Measurements from ENCODE around the gene SYTL3. TPM values are rescaled to one million over a fixed set of nuclear protein-coding genes. Genes with fewer than 3 reads are reported as not detected.
A peak's percentile ranks its signal among the peaks of the same experiment; 100 is the strongest.
"Not testable (repeated sequence)": the region's sequence is repeated elsewhere in the genome, so short reads cannot be mapped to it uniquely, and the experiment has no call there.

The SYTL3 gene
- total RNA-seq, 1 experiment from 2014 or later: 0.86 TPM

DNA sequence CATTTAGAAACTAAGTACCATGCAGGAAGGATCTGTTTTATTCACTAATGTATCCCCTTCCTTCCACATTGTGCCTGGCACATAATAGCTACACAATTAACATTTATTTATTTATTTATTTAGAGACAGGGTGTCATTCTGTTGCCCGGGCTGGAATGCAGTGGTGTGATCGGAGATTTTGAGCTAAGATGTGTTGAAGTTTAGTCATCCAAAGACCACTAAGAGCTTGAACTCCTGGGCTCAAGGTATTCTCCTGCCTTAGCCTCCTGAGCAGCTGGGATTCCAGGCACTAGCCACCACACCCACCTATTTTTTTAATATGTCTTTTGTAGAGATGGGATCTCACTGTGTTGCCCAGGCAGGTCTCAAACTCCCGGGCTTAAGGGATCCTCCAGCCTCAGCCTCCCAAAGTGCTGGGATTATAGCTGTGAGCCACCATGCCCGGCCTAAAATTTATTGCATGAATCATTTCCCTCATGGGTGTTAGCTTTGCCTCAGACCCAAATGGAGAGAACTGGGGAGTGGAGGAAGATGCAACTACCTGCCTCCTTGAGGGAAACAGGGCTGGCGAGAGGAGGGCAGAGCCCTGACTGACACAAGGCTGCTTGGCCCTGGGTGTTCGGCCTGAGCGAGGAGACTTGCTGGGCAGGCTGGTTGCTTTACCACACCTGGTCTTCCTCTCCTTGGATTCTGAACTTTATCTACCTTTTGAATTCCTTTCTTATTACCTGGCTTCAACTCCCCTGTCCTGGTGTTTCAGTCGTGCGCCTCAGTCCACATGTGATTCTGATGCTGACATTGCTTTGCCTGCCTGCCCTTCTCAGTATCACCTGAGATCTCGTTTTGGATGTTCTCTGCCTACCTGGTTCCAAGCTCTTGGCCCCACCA is 3.6 kb upstream of the SYTL3 start:
- TF ChIP-seq CTCF (IDR thresholded peaks at IDR 0.05; ENCODE audit: insufficient read depth in 1 of 2, low read depth in 1 of 2, low read length in 1 of 2, severe bottlenecking in 1 of 2, unreplicated experiment in 1 of 2): no peak
- no TSS peak for BruUV-seq (replicated peaks)
- H3K9me3 Mint-ChIP-seq (ENCODE audit: unreplicated experiment): no peaks in the 10 kb centered on the region
- peaks cover 26% of the 10 kb centered on the region for H3K36me3 Mint-ChIP-seq (ENCODE audit: insufficient read depth, unreplicated experiment)
- Histone ChIP-seq H3K9me3 (no peaks in the 10 kb centered on the region), H3K4me3 (ENCODE audit: low read depth, low read length) (no peak overlapping the region), H3K36me3 (ENCODE audit: control insufficient read depth, insufficient read depth, low read length) (no peaks in the 10 kb centered on the region), H3K27me3 (replicated peaks; ENCODE audit: control insufficient read depth, insufficient read depth, low read length) (no peaks in the 10 kb centered on the region), H3K4me1 (peaks cover 19% of the 10 kb centered on the region)
- ChIA-PET POLR2A (no interaction called here), CTCF (interaction anchor here (3.6 kb wide), 1 partner anchor 45 kb away, joined by 20 read pairs; no protein-coding TSS in a partner anchor)
- DNase-seq: no peak
- intact Hi-C loops (cut with micrococcal nuclease; ENCODE audit: unreplicated experiment): no loop called here
- H3K27me3 Mint-ChIP-seq (ENCODE audit: insufficient read depth, unreplicated experiment): no peaks in the 10 kb centered on the region
- H3K27ac Mint-ChIP-seq (ENCODE audit: unreplicated experiment): peak overlapping the region; percentile 94
- peak overlapping the region; percentile 96 for H3K4me3 Mint-ChIP-seq (ENCODE audit: unreplicated experiment)
- peaks cover 17% of the 10 kb centered on the region for H3K4me1 Mint-ChIP-seq (ENCODE audit: low read depth, unreplicated experiment)

DNA sequence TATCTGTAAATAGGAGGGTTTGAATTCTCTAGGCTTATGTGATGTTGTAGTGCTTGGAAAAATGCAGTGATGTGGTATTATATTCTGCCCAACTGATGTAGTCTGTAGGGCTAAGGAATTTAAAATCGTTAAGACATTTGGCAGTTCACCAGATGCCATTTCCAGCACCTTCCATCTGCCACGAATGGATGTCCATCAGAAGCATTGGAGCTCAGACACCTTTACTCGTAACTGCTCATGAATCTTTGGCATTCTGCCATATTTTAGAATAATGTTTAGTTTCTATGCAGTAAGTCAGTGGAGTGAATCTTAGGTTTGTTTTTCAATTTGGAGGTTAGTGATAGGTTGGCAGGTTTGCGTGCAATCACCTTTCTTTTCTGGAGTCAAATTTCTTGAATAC is 2.4 kb upstream of the SYTL3 start:
- Mint-ChIP-seq H3K36me3 (ENCODE audit: insufficient read depth, unreplicated experiment) (peaks cover 22% of the 10 kb centered on the region), H3K27ac (ENCODE audit: unreplicated experiment) (no peak overlapping the region), H3K27me3 (ENCODE audit: insufficient read depth, unreplicated experiment) (no peaks in the 10 kb centered on the region), H3K4me3 (ENCODE audit: unreplicated experiment) (no peak overlapping the region), H3K4me1 (ENCODE audit: low read depth, unreplicated experiment) (peaks cover 17% of the 10 kb centered on the region), H3K9me3 (ENCODE audit: unreplicated experiment) (no peaks in the 10 kb centered on the region)
- intact Hi-C loops (cut with micrococcal nuclease; ENCODE audit: unreplicated experiment): no loop called here
- no TSS peak for BruUV-seq (replicated peaks)
- no peaks in the 10 kb centered on the region for H3K9me3 ChIP-seq
- ChIA-PET CTCF (interaction anchor here (0.6 to 3.6 kb wide), 2 partner anchors 42 to 44 kb away, joined by 5 to 20 read pairs; no protein-coding TSS in a partner anchor), POLR2A (no interaction called here)
- peaks cover 19% of the 10 kb centered on the region for H3K4me1 ChIP-seq
- H3K36me3 ChIP-seq (ENCODE audit: control insufficient read depth, insufficient read depth, low read length): no peaks in the 10 kb centered on the region
- H3K4me3 ChIP-seq (ENCODE audit: low read depth, low read length): no peak overlapping the region
- no peak for DNase-seq
- H3K27me3 ChIP-seq (replicated peaks; ENCODE audit: control insufficient read depth, insufficient read depth, low read length): no peaks in the 10 kb centered on the region
- TF ChIP-seq CTCF (IDR thresholded peaks at IDR 0.05; ENCODE audit: insufficient read depth in 1 of 2, low read depth in 1 of 2, low read length in 1 of 2, severe bottlenecking in 1 of 2, unreplicated experiment in 1 of 2): no peak

GRCh38 chr6:158648682-158649131 is 1.1 kb upstream of the SYTL3 start:
- Histone ChIP-seq H3K36me3 (ENCODE audit: control insufficient read depth, insufficient read depth, low read length) (no peaks in the 10 kb centered on the region), H3K9me3 (no peaks in the 10 kb centered on the region), H3K4me3 (ENCODE audit: low read depth, low read length) (no peak overlapping the region), H3K4me1 (peaks cover 19% of the 10 kb centered on the region), H3K27me3 (replicated peaks; ENCODE audit: control insufficient read depth, insufficient read depth, low read length) (no peaks in the 10 kb centered on the region)
- POLR2A ChIA-PET: no interaction called here
- Mint-ChIP-seq H3K36me3 (ENCODE audit: insufficient read depth, unreplicated experiment) (peaks cover 19% of the 10 kb centered on the region), H3K9me3 (ENCODE audit: unreplicated experiment) (no peaks in the 10 kb centered on the region), H3K27ac (ENCODE audit: unreplicated experiment) (no peak overlapping the region), H3K27me3 (ENCODE audit: insufficient read depth, unreplicated experiment) (no peaks in the 10 kb centered on the region), H3K4me3 (ENCODE audit: unreplicated experiment) (no peak overlapping the region), H3K4me1 (ENCODE audit: low read depth, unreplicated experiment) (peaks cover 17% of the 10 kb centered on the region)
- no peak for DNase-seq
- no peak for TF ChIP-seq CTCF (IDR thresholded peaks at IDR 0.05; ENCODE audit: insufficient read depth in 1 of 2, low read depth in 1 of 2, low read length in 1 of 2, severe bottlenecking in 1 of 2, unreplicated experiment in 1 of 2)
- intact Hi-C loops (cut with micrococcal nuclease; ENCODE audit: unreplicated experiment): no loop called here
- BruUV-seq (replicated peaks): no TSS peak
- CTCF ChIA-PET: no interaction called here

- H3K4me1 Mint-ChIP-seq (ENCODE audit: low read depth, unreplicated experiment); H3K36me3 Mint-ChIP-seq (ENCODE audit: insufficient read depth, unreplicated experiment); H3K9me3 ChIP-seq; H3K27me3 Mint-ChIP-seq (ENCODE audit: insufficient read depth, unreplicated experiment); intact Hi-C loops (cut with micrococcal nuclease; ENCODE audit: unreplicated experiment); H3K4me3 ChIP-seq (ENCODE audit: low read depth, low read length); DNase-seq; H3K27me3 ChIP-seq (replicated peaks; ENCODE audit: control insufficient read depth, insufficient read depth, low read length); H3K9me3 Mint-ChIP-seq (ENCODE audit: unreplicated experiment); CTCF ChIA-PET; H3K4me3 Mint-ChIP-seq (ENCODE audit: unreplicated experiment); H3K27ac Mint-ChIP-seq (ENCODE audit: unreplicated experiment); BruUV-seq (replicated peaks); H3K4me1 ChIP-seq; H3K36me3 ChIP-seq (ENCODE audit: control insufficient read depth, insufficient read depth, low read length): not testable (repeated sequence)
- POLR2A ChIA-PET: interaction anchor here (0.6 kb wide), 1 partner anchor 52 kb away, joined by 3 read pairs; no protein-coding TSS in a partner anchor
Measured at GRCh38 chr6:158651981-158652737, 2.3 kb downstream of the SYTL3 start.

Data from Caco-2 (cell line).